ENCODE results near the gene DNAJC8. TPM values are rescaled to one million over a fixed set of nuclear protein-coding genes. Genes with fewer than 3 reads are reported as not detected.
A peak's percentile ranks its signal among the peaks of the same experiment; 100 is the strongest.

DNAJC8 gene
- total and polyA plus RNA-seq, 2 donors from 2014 or later, result 71.7 to 110 TPM

- DNase-seq (peak; percentile 83 to 92 (median 87)), FAIRE-seq (no peak)
- H3K9ac ChIP-seq (ENCODE audit: low read length in 3 of 3), result peak overlapping the region in 2 of 3 donors; percentile 20 to 60
- H3K4me1 ChIP-seq (ENCODE audit: control insufficient read depth in 2 of 3, insufficient read depth in 2 of 3, low read depth in 1 of 3, low read length in 3 of 3), result peaks cover 4 to 24% (median 19%) of the 10 kb centered on the region in 3 donors
- H3K9me3 ChIP-seq (ENCODE audit: control insufficient read depth in 2 of 3, insufficient read depth in 1 of 3, low read length in 3 of 3), result no peaks in the 10 kb centered on the region
- no peaks in the 10 kb centered on the region for H3K27me3 ChIP-seq (ENCODE audit: control insufficient read depth, insufficient read depth, low read length)
- peak overlapping the region; percentile 71 to 82 for H3K27ac ChIP-seq (ENCODE audit: low read depth in 2 of 2, low read length in 2 of 2)
- intact Hi-C loops (cut with DNase I), result no loop called here
- H3K36me3 ChIP-seq (ENCODE audit: control insufficient read depth in 2 of 3, insufficient read depth in 3 of 3, low read length in 3 of 3), result no peaks in the 10 kb centered on the region
- H3K4me3 ChIP-seq (ENCODE audit: low read length in 3 of 3), result peak overlapping the region; percentile 37 to 63 (median 40)
- peak; percentile 85 for TF ChIP-seq CTCF (IDR thresholded peaks at IDR 0.05; ENCODE audit: borderline replicate concordance, extremely low read depth, insufficient read depth)
These were observed 15.6 kb upstream of the DNAJC8 start for GRCh38 chr1:28248273-28249012.

- DNase-seq (no peak), FAIRE-seq (no peak)
- Histone ChIP-seq H3K27me3 (ENCODE audit: control insufficient read depth, insufficient read depth, low read length) (no peaks in the 10 kb centered on the region), H3K9me3 (ENCODE audit: control insufficient read depth in 2 of 3, insufficient read depth in 1 of 3, low read length in 3 of 3) (no peaks in the 10 kb centered on the region), H3K27ac (ENCODE audit: low read depth in 2 of 2, low read length in 2 of 2) (peak overlapping the region; percentile 71 to 82), H3K36me3 (ENCODE audit: control insufficient read depth in 2 of 3, insufficient read depth in 3 of 3, low read length in 3 of 3) (no peaks in the 10 kb centered on the region), H3K9ac (ENCODE audit: low read length in 3 of 3) (peak overlapping the region; percentile 37 to 60 (median 45)), H3K4me3 (ENCODE audit: low read length in 3 of 3) (peak overlapping the region; percentile 38 to 65 (median 57)), H3K4me1 (ENCODE audit: control insufficient read depth in 2 of 3, insufficient read depth in 2 of 3, low read depth in 1 of 3, low read length in 3 of 3) (peaks cover 4 to 27% (median 19%) of the 10 kb centered on the region in 3 donors)
- intact Hi-C loops (cut with DNase I), result no loop called here
- no peak for TF ChIP-seq CTCF (IDR thresholded peaks at IDR 0.05; ENCODE audit: borderline replicate concordance, extremely low read depth, insufficient read depth)
These were observed 14.9 kb upstream of the DNAJC8 start for GRCh38 chr1:28247612-28248272.

GRCh38 chr1:28246427-28246832, 13.6 kb upstream of the DNAJC8 start:
- DNase-seq, result peak in 2 of 5 donors; percentile 59 to 70
- Histone ChIP-seq H3K9ac (ENCODE audit: low read length in 3 of 3) (peak overlapping the region; percentile 37 to 83 (median 52)), H3K27me3 (ENCODE audit: control insufficient read depth, insufficient read depth, low read length) (no peaks in the 10 kb centered on the region), H3K27ac (ENCODE audit: low read depth in 2 of 2, low read length in 2 of 2) (peak overlapping the region; percentile 51 to 66), H3K36me3 (ENCODE audit: control insufficient read depth in 2 of 3, insufficient read depth in 3 of 3, low read length in 3 of 3) (no peaks in the 10 kb centered on the region), H3K9me3 (ENCODE audit: control insufficient read depth in 2 of 3, insufficient read depth in 1 of 3, low read length in 3 of 3) (no peaks in the 10 kb centered on the region), H3K4me3 (ENCODE audit: low read length in 3 of 3) (peak overlapping the region; percentile 67 to 89 (median 80)), H3K4me1 (ENCODE audit: control insufficient read depth in 2 of 3, insufficient read depth in 2 of 3, low read depth in 1 of 3, low read length in 3 of 3) (peaks cover 4 to 27% (median 23%) of the 10 kb centered on the region in 3 donors)
- FAIRE-seq, result no peak
- TF ChIP-seq CTCF (IDR thresholded peaks at IDR 0.05; ENCODE audit: borderline replicate concordance, extremely low read depth, insufficient read depth), result no peak
- intact Hi-C loops (cut with DNase I), result no loop called here

All from kidney (tissue), 14 donors.